Stimulated activated CD4-positive, alpha-beta T cell treated with anti-CD3 and anti-CD28 coated beads, Interleukin-15, amount 100 ng/mL, for 48 hours (primary cell): Measurements from ENCODE around the gene HACD1.
"Not testable (repeated sequence)": the region's sequence is repeated elsewhere in the genome, so short reads cannot be mapped to it uniquely, and the experiment has no call there.

Experiments
- DNase-seq, 2 donors: peaks; one replicate each; pipeline ENCODE4 v3.0.0-alpha.2; 2020; ENCODE audit warnings: low read depth in 2 of 2

The HACD1 gene

DNA sequence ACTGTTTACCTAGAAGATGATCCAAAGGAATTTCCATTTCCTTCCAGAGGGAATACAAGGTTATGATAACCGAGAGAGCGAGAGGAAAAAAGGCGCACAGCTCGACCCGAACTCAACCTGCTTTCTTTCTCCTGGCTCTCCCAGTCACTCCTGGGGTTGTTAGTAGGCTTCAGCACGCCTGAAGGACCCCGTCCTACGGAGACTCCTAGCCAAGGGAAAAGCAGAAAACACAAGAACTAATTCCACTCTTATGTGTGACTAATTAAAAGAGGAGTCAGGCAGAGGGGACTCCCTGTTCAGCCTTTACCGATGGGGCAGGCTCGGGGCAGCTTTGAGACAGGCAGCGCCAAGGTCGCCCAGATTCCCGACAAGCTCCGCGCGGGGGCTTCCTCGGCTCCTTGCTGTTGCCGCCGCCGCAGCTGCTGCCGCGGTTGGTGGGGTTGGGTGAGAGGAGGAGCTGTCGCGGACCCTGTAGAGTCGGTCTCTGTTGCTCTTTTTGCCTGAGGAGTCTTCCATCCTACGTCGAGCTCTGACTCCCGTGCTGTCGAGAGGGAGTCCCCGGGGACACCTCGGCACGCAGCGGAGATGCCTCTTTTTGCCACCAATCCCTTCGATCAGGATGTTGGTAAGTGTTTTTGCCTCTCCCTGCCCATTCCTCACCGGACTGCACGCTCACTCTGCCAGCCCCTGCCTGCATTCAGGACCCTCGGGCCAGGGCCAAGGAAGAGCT is 26.7 kb upstream of the HACD1 start, which contains the start of gene STAM:
Gene STAM, plus strand, starts transcription at position 397 of the 730 bp plus-strand sequence. Its CDS starts 189 bp downstream, at position 586.
- DNase-seq, result peak; percentile 87 to 88

GRCh38 chr10:17643339-17643754 is 26.2 kb upstream of the HACD1 start:
- DNase-seq, result no peak

DNA sequence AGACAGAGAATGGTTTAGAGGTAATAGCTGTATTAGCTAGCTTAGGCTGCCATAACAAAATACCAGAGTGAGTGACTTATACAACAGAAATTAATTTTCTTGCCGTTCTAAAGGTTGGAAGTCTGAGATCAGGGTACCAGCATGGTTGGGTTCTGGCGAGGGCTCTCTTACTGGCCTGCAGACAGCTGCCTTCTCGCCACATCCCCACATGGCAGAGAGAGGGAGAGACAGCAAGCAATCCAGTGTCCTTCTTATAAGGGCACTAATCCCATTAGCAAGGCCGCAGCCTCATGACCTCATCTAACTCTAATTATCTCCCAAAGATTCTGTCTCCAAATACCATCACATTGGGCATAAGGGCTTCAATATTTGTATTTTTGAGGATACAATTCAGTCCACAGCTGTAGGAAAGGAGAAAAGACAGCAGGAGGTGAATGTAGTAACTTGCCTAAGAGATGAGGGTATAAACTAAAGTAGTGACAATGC is 23.2 kb upstream of the HACD1 start:
- no peak for DNase-seq

DNA sequence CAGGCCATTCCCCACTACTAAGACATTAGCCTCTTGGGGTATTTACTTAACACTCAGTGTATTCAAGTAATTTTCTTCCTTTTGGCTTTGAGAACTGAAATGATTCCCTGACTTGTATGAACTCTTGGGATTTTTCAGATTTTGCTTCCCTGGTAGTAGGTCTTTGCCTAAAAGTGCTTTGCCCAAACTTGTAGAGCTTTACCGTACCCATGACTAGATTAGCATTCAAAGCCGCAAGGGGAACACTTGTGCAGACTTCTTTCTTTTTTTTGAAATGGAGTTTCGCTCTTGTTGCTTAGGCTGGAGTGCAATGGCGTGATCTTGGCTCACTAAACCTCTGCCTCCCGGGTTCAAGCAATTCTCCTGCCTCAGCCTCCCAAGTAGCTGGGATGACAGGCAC is 20.7 kb upstream of the HACD1 start:
- DNase-seq, result no peak

DNA sequence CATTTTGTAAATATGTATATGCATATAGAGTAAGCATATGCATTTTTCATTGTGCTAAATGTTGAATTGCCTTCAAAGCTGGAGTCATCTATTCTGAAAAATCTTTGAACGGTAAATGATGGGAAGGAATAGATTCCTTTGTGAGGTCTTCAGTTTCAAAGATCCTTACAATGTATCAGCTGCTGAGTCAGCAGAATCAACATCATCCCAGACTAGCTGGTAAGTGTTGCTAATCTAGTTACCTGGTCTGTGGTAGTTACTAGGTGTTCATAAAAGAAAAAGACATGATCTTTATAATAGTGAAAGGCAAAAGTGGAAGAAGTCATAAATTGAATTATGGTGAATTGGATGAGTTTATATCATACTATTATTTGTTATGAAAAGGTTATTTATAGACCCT is 16.2 kb upstream of the HACD1 start:
- DNase-seq, result no peak

- not testable (repeated sequence) for DNase-seq
Observed at GRCh38 chr10:17632590-17632989, 15.4 kb upstream of the HACD1 start.

DNA sequence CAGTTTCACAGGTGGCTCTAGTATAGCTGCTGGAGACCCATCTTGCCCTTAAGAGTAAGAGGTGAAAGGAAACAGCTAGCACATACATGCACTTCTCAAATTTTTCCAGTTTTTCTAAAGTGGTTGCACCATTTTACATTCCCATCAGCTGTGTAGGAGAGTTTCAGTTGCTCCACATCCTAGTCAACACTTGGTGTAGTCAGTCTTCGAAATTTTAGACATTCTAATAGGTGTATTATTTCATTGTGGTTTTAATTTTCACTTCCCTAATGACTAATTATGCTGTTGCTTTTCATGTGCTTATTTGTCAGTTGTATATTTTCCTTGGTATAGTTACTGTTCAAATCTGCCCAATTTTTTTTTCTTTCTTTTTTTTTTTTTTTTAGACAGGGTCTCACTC is 9.5 kb upstream of the HACD1 start:
- no peak for DNase-seq

DNA sequence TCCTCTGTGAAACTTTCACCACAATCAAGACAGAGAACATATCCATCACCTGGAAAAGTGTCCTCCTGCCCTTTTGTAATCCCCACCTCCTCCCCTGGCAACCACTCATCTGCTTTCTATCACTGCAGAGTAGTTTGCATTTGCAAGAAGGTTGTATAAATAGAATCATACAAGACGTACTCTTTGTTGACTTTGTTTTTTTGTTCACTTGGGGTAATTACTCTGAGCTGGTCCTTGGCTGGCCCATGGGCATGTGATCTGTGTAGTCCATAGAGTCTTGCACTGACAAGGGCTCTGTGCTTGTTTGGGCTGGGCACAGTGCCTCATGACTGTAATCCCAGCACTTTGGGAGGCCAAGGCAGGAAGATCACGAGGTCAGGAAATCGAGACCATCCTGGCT is 7.8 kb upstream of the HACD1 start:
- no peak for DNase-seq

- DNase-seq, result no peak
Observed at GRCh38 chr10:17622061-17622460, 4.9 kb upstream of the HACD1 start.

DNA sequence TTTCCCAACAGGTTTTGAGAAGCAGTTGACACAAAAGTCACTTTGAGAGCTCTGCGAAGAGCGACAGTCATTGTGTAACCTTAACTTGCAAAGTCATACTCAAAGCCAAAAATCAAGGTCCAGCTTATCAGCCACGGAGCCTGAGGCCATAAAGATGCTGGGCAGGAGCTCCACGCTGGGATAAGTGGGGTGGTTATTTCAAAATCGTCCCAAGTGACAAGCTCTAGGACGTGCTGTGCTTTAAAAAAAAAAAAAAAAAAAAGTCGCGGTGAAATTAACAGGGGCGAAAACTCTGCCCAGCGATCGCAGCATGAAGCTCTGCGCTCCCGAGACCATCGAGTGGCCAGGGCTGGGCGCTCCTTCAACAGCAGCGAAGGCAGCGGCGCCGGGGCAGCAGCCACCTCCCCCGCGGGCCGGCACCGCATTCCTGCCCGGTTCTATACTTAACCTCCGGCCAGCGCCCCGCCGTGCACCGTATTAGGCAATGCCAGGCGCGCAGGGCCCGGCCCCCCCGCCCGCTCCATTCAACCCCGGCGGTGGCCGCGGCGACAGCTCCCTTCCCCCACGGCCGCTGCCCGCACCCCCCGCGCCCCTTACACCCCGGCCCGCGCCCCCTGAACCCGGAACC is 657 bp downstream of the HACD1 start:
- no peak for DNase-seq

GRCh38 chr10:17609523-17610079 is 7.6 kb downstream of the HACD1 start:
- DNase-seq, result no peak

DNA sequence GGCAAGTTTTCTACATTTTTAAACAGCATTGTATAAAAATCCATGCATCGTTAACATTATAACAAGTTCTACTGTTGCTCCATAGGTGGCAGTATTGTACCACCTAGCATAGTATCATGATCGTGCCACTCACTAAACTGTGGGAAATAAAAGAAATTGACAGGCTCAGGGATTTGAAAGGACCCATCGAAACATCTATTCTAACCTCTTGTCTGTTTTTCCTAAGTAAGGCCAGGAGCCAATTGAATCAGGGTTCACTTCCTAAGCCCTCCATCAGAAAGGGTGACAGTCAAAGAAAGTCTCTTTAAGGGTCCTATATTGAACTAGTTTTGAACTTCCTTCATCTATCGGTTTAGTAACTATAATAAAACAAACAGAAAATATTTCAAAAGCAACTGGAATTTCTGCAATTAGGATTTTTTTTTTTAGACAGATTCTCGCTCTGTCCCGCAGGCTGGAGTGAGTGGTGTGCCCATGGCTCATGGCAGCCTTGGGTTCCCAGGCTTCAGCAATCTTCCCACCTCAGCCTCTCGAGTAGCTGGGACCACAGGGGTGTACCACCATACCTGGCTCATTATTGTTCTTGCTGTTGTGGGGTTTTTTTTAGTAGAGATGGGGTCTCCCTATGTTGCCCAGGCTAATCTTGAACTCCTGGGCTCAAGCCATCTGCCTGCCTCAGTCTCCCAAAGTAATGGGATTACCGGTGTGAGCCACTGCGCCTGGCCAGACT is 9.4 kb downstream of the HACD1 start:
- DNase-seq, result no peak

DNA sequence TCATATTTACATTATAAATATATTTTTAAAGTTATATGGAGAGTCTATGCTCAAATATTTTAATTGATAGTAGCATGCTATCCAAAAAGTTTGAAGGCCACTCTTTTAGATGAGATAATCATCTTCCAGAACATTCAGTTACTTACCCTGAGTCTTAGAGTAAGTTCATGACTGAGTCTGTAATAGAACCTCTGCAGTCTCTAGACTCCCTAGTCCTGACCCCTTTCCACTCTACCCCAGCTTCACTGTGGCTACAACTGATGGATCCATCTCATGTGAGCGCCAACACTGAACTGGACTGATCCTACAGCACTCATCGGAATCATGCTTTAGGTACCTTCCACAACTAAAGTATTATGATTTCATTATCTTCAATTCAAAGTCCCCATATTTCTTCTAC is 10.1 kb downstream of the HACD1 start:
- DNase-seq, result no peak

DNA sequence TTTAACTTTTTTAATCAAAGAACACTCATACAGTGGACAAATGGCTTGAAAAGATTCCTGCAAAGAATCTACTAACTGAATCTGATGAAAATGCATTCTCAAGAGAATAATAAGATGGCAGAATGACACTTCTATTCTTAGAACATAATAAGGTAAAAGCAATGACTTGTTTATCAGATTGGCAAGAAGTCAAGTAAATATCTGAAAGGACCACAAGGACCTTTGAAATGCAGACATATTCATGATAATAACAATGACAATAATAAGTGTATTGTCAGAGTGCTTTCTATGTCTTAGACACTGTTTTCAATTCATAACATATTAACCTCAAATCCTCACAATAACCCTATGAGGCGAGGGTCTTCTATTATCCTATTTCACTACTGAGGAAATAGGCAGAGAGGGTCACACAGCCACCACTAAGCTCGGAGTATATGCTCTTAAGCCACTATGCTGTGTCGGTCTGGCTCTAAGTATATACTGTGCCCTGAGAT is 10.6 kb downstream of the HACD1 start:
- DNase-seq, result no peak

GRCh38 chr10:17605936-17606335 is 11.2 kb downstream of the HACD1 start:
- no peak for DNase-seq

GRCh38 chr10:17599089-17599488 is 18.1 kb downstream of the HACD1 start:
- no peak for DNase-seq

DNA sequence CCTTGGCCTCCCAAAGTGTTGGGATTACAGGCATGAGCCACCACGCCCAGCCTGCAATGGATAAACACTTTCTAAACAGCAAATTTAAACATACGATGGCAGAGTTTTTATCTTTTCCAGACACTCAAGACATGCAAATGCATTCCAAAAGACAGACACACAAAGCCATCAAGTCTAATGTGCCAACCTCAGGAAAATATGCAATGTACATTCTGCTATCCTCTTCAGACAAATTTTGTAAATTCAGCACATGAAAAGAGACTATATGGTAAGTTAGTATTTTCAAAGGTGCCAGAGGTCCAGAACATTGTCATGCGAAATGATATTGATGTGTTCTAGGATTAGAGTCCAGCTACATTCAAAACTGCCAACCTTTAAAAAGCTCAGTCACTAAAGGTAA is 19.8 kb downstream of the HACD1 start:
- no peak for DNase-seq

DNA sequence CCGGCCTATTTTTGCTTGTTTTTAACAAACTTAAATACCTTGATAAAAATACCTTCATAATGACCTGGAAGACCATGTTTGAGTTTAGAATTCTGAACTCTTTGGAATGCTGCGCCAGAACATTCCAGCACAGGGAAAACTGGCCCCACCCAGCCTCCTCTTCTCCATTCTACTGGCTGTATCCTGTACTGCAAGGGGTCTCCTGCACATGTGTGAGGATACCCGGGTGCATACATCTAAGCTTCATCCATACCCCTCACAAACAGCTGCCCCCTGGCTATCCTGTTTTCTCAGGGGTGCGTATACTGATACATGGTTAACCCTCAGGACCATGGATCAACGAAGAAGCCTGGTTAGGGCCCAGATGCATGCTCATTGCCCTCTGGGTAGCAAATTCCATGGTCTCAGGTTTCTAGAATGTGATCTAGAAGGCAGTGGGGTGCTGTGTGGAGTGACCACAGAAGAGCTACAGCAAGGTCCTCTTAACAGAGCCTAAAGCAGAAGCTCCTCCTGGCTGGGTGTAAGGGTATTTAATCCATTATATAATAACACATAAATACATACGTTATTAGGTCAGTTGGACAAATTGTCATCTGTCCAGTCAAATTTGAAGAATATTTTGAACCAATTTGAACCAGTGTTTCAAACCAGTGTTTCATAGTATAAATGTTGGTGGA is 26.1 kb downstream of the HACD1 start:
- no peak for DNase-seq

DNA sequence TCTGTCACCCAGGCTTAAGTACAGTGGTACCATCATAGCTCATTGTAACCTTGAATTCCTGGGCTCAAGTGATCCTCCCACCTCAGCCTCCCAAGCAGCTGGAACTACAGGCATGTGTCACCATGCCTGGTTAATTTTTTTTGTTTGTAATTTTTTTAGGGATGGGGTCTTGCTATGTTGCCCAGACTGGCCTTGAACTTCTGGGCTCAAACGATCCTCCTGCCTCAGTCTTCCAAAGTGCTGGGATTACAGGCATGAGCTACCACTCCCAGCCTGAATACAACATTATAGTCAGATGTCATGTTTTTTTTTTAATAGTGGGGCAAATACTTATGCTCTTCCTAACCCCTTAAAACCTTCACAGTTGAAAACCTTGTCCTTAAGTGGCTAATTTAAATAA is 27.9 kb downstream of the HACD1 start:
- DNase-seq, result not testable (repeated sequence)

GRCh38 chr10:17588420-17588819 is 28.8 kb downstream of the HACD1 start:
- DNase-seq, result no peak

DNA sequence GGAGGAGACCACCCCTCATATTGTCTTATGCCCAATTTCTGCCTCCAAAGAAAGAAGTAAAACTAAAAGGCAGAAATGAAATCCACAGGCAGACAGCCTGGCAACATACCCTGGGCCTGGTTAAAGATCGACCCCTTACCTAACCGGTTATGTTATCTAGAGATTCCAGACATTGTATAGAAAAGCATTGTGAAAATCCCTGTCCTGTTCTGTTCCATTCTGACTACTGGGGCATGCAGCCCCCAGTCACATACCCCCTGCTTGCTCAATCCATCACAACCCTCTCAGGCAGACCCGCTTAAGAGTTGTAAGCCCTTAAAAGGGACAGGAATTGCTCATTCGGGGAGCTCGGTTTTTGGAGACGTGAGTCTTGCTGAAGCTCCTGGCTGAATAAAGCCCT is 29.9 kb downstream of the HACD1 start:
- not testable (repeated sequence) for DNase-seq

- no peak for DNase-seq
Observed at GRCh38 chr10:17586821-17587234, 30.3 kb downstream of the HACD1 start.
